GM19455 (cell line): ENCODE measurements around the gene SPDL1.
A peak's percentile ranks its signal among the peaks of the same experiment; 100 is the strongest.
"Not testable (repeated sequence)": the region's sequence is repeated elsewhere in the genome, so short reads cannot be mapped to it uniquely, and the experiment has no call there.

Source experiments
- ATAC-seq: cut with Tn5 transposase; IDR thresholded peaks from one replicate; pipeline ENCODE4 v1.9.1; 2021; ENCODE audit not compliant: unreplicated experiment

Gene SPDL1

GRCh38 chr5:169574134-169574646 is 9.4 kb upstream of the SPDL1 start:
- ATAC-seq, result no peak

DNA sequence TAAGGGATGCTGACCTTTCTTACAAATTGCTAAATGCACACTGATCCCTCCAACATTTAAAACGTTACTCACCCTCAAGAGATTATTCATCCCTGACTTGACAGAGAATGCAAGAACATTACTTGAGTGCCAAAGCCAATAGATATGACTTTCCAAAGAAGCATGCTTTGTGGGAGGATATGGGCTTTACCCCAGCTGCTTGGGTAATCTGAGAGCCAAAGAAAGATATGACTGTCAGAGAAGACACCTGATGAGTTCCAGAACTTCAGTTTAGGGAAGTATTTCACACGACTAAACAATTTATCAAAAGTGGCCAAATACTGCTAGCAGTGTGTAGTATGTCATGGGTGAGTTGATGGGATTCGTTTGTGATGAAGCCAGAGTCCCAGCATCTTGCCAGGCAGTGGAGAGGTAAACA is 7.4 kb upstream of the SPDL1 start:
- ATAC-seq, result no peak

DNA sequence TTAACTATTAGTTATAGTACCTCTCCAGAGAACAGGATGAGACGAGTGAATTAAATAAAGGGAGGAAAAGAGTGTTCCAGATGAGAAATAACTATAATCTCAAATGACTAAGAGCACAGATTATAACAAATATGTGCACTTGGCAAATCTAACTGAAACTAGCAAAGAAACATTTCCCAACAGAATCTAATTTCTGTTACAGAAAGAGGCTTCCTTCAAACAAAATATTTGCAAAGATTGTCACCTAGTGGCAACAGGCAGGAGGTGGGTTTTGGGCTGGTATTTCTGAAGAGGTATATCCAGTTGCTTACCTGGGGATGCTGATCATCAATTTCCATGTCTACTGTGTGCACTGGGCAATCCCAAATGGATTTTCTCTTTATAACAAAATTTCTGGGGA is 5.6 kb upstream of the SPDL1 start:
- no peak for ATAC-seq

- no peak for ATAC-seq
Measured at GRCh38 chr5:169580964-169581363, 2.6 kb upstream of the SPDL1 start.

- ATAC-seq, result peak; percentile 34
Measured at GRCh38 chr5:169581580-169582227, 1.9 kb upstream of the SPDL1 start.

DNA sequence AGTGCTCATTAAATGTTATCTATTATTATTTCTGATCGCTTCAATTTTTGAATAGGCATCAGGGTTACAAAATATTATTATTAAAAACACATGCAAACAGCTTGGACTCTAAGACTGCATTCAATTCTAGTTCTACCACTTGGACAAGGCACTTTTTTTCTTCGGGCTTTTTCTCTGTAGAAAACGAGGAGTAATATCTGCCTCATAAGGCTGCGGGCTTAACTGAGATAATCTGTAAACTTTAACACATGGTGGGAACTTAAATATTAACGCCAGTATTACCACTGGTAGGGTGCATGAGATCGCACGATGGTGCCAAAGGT is 511 bp upstream of the SPDL1 start:
- ATAC-seq, result peak; percentile 43

- ATAC-seq, result no peak
Measured at GRCh38 chr5:169584998-169585451, 1.5 kb downstream of the SPDL1 start.

GRCh38 chr5:169590602-169591001 is 7.0 kb downstream of the SPDL1 start:
- ATAC-seq, result no peak

DNA sequence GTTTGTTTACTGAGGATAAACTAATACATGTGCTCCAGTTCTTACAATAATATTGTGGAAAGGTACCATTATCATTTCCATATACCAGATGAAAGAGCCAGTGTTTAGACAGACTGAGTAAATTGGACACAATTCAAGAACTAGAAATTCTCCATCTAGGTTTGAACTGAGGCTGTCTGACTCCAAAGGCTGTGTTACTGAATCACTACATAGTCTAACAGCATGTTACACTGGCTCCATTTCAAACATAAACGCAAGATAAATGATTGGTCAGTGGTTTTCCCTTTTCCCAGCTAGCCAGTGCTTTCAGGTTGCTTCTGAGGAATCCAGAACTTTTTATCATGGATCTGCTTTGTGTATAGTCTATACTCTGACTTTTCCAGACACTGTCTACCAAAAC is 8.1 kb downstream of the SPDL1 start:
- ATAC-seq, result no peak

- no peak for ATAC-seq
Measured at GRCh38 chr5:169592937-169593650, 9.5 kb downstream of the SPDL1 start.

GRCh38 chr5:169595172-169595820 is 11.7 kb downstream of the SPDL1 start:
- ATAC-seq, result no peak

- ATAC-seq, result no peak
Measured at GRCh38 chr5:169599451-169599850, 15.9 kb downstream of the SPDL1 start.

GRCh38 chr5:169602535-169602934 is 19.0 kb downstream of the SPDL1 start:
- ATAC-seq, result no peak

- no peak for ATAC-seq
Measured at GRCh38 chr5:169606279-169606678, 22.7 kb downstream of the SPDL1 start.

GRCh38 chr5:169607882-169608281 is 24.3 kb downstream of the SPDL1 start:
- no peak for ATAC-seq

- no peak for ATAC-seq
Measured at GRCh38 chr5:169609716-169610115, 26.1 kb downstream of the SPDL1 start.

DNA sequence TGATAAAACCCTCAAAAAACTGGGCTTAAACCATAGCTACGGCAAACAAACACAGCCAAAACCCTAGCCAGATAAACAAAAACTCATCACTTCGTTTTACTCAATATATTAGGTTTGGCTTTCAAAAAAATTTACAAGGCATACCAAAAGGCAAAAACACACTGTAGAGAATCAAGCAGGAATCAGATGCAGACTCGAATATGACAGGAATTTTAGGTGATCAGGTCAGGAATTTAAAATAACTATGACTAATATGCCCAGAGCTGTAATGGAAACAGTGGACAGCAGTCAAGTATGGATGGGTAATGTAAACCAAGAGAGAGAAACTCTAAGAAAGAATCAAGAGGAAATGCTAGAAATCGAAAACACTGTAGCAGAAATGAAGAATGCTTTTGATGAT is 27.0 kb downstream of the SPDL1 start:
- ATAC-seq, result no peak

- ATAC-seq, result no peak
Measured at GRCh38 chr5:169615561-169615960, 32.0 kb downstream of the SPDL1 start.

DNA sequence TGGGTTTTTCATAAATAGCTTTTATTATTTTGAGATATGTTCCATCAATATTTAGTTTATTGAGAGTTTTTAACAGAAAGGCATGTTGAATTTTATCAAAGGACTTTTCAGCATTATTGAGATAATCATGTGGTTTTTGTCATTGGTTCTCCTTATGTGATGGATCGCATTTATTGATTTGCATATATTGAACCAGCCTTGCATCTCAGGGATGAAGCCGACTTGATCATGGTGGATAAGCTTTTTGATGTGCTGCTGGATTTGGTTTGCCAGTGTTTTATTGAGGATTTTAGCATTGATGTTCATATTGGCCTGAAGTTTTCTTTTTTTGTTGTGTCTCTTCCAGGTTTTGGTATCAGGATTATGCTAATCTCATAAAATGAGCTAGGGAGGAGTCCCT is 40.7 kb downstream of the SPDL1 start:
- ATAC-seq, result not testable (repeated sequence)

DNA sequence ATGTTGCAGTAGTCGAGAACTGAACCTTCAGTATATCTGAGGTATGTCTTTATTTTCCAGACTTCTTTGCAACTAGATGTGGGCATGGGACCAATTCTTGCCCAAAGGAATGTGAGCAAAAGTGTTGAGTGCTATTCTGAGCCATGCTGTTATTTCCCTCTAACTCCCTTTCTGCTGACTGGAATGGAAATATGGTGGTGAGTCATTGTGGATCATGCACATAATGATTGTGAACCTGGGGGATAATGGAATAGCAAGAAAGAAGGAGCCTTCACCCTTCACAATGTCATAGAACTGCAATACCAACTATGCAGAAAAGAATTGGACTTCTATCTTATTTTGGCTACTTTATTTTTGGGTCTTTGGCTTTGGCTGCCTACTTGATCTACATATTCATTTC is 43.2 kb downstream of the SPDL1 start:
- no peak for ATAC-seq

DNA sequence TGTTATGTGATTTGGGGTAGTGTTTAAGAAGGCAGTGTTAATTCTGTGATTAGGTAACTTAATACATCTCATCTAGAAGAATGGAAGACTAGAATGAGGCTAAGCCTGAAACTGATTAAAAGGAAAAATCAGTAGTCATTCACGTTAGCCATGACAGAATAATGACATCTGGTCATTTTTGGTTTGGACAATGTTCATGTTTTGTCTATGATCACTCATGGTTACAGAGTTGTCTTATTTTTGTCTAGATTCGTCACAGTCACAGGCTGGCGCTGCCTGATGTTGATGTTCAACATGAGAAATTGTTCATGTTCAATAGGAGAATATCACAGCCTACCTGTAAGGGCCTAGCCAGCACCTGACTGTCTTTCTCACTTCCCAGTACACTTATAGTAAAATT is 44.0 kb downstream of the SPDL1 start:
- ATAC-seq, result no peak

DNA sequence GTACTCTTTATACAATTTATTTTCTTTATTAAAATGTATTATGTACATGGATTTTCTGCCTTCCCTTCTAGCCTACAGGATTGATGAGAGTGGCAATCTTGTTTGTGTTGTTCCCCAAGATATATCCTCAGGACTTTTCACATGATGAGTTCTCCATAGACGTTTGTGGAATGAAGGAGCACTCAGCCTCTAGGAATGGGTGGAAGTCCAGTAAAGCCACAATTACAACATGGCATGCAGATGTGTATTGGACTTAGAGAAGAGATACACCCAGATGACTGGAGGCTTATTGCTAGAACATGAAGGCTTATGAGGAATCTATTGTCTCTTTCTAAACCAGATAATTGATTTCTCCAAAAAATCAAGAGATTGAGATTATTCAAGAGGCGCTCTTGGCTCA is 45.3 kb downstream of the SPDL1 start:
- no peak for ATAC-seq
